GM18511 (cell line): ENCODE data around the gene TRIM14.
"Not testable (repeated sequence)": the region's sequence is repeated elsewhere in the genome, so short reads cannot be mapped to it uniquely, and the experiment has no call there.

ENCODE experiments used
- ATAC-seq: cut with Tn5 transposase; IDR thresholded peaks from one replicate; pipeline ENCODE4 v1.9.1; 2021; ENCODE audit warnings: mild to moderate bottlenecking, moderate library complexity; ENCODE audit not compliant: unreplicated experiment

TRIM14 gene

GRCh38 chr9:98108531-98109031 lies 10.4 kb downstream of the TRIM14 start:
- peak; percentile 84 for ATAC-seq

DNA sequence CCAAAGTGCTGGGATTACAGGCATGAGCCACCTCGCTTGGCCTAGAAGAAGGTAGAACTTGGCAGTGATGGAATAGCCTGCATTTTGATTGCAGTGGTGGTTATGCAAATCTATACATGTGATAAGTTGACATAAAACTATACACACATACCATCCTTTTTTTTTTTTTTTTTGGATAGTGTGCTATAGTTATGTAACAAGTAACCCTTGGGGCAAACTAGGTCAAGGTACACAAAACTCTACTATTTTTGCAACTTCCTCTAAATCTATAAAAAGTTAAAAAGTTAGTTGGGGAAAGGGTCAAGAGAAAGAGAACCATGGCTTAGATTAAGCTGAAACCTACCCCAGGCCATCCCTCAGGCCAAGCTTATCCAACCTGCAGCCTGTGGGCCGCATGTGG lies 11.1 kb downstream of the TRIM14 start:
- ATAC-seq, result peak; percentile 25

GRCh38 chr9:98105006-98105405 lies 14.0 kb downstream of the TRIM14 start:
- ATAC-seq, result no peak

DNA sequence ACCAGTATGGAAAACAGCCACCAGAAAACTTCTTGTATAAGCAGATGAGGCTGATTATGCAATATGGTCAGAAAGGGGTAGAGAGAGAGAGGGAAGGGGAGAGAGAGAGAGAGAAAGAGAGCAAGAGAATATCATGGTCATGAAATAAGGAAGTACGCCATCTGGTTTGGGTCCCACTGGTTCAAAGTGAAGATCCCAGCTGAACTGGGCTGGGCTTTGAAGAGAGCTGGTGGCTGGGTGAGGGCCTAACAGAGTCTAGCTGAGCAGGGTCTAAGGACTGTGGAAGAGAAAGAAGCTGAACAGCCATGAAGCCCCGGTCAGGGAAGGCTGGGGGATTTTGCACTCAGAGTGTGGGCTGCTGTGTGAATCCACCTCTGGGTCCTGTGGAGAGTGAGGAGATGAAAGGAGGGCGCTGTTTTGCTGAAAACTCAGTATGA lies 14.6 kb downstream of the TRIM14 start:
- ATAC-seq, result no peak

DNA sequence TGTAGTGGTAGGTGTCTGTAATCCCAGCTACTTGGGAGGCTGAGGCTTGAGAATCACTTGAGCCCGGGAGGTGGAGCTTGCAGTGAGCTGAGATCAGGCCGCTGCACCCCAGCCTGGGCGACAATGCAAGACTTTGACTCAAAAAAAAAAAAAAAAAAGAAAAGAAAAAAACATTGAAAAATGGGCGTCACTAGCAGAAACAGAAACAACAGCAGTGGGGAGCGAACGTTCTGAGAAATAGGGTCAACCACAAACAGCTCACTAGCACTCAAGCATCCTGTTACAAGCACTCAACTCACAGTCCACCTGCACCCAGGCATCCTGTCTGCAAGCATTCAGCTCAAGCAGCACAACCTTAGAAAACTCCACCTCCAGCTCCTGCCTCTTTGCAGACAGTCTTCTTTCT lies 17.2 kb downstream of the TRIM14 start:
- ATAC-seq, result peak; percentile 96

DNA sequence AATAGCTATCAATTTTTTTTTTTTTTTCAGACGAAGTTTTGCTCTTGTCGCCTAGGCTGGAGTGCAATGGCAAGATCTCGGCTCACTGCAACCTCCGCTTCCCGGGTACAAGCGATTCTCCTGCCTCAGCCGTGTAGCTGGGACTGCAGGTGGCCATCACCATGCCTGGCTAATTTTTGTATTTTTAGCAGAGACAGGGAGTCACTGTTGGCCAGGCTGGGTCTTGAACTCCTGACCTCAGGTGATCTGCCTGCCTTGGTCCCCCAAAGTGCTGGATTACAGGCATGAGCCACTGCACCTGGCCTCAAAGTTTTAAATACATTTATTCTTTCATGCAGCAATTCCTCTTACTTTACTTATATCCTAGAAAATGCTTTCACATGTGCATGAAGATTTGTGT lies 17.6 kb downstream of the TRIM14 start:
- peak; percentile 2 for ATAC-seq

DNA sequence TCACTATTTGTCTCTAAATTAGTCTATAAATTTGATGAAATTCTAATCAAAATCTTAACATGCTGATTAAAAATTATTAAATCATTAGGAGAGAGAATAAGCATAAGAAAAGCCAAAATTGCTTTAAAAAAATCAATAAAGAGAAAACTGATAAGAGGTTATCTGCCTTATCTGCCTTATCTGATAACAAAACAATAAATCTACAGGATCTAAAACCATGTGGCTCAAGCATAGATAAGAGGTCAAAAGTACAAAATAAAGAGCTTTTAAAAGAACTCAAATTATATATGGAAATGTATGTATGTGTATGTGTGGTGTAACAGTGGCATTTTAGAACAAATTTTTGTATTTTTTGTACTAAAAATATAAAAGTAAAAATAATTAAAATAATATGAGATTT lies 18.6 kb downstream of the TRIM14 start:
- no peak for ATAC-seq

GRCh38 chr9:98099898-98100297 lies 19.1 kb downstream of the TRIM14 start:
- ATAC-seq, result no peak

GRCh38 chr9:98099346-98099745 lies 19.7 kb downstream of the TRIM14 start:
- no peak for ATAC-seq

DNA sequence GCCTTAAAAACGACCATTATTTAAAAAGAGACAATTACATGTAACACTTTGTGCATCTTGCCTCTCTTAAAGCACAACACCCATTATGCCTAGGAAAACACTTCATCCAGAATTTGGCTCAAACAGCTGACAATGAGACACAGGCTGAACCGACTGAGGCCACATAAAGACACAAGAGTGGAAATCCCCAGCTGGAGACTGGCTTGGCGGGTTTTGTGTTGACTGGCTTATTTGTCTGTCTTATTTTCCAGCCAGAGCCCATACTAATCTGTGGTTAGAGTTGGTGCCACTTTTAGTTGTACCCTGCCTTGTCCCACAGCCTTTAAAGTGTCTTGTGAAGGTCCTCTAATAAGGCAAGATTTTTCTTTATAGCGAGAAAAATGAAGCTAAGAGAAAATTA lies 21.2 kb downstream of the TRIM14 start:
- ATAC-seq, result no peak

DNA sequence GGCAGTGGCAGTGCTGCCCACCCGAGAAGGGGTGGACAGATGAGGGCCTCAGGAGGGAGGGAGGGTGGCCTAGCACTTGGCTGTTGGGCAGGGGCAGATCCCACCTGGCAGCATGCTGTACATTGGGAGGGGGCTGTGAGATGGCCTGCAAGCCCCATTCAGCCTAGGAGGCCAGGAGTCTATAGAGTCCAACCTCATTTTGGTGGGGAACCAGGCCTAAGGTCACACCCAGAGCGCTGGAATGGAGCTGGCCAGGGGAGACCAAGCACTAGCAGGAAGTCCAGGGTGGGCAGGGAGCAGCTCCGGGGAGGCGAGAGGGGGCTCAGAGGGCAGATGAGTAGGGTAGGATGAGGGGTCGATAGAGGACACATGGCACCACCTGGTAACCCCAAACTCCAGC lies 22.9 kb downstream of the TRIM14 start:
- no peak for ATAC-seq

GRCh38 chr9:98095401-98095800 lies 23.6 kb downstream of the TRIM14 start:
- ATAC-seq, result no peak

- ATAC-seq, result no peak
Observed at GRCh38 chr9:98094851-98095250, 24.2 kb downstream of the TRIM14 start.

GRCh38 chr9:98094316-98094715 lies 24.7 kb downstream of the TRIM14 start:
- no peak for ATAC-seq

- no peak for ATAC-seq
Observed at GRCh38 chr9:98092613-98092931, 26.4 kb downstream of the TRIM14 start.

DNA sequence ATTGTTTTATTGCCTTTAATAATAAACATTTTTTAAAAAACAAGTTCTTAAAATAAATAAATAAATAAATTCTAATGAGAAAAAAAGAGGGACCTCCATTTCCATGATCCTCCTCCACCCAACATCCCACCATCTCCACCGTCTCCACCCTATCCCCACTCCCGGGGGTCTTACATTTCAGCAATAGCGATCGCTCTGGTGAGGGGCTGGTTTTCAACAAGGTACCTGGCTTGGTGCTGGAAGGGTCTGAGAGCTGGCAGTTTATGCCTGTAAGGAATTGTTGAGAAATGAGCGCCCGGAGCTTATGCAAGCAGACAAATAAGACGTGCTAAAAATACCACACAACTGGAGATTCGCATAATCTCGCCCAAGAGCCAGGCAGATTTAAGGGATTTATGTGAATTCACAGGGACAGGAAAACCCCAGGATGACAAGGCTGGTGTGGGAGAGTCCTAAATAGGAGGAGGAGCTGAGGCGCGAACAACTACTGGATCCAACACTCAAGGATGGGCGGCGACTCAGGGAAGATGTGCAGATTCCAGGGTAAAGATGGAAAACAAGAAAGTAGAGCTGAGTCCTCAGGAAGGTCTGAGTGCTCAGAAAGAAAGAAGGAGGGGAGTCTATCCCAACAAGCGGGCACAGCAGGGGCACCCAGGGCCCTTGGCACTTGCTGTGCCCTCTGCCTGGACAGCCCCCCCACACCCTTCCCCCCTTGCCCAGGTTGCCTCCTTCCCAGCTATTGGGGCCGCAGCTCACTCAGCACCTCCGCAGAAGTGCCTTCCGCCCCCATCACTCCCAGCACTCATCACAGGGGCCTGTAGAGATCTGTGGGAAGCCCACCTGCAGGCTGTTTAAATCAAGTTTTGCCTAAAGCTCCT lies 27.0 kb downstream of the TRIM14 start:
- no peak for ATAC-seq

DNA sequence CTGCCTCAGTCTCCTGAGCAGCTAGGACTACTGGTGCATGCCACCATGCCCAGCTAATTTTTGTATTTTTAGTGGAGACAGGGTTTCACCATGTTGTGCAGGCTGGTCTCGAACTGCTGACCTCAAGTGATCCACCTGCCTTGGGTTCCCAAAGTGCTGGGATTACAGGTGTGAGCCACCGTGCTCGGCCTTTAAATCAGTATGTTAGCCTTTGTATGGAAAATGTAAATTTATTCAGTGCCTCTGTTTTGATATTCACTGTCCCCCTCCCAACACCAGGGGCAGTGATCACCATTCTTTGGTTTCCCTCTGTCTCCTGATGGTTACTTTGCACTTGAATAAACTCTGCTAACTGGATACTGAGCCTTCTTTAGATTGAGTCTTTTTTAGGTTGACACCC lies 28.3 kb downstream of the TRIM14 start:
- not testable (repeated sequence) for ATAC-seq

GRCh38 chr9:98087420-98088354 lies 31.3 kb downstream of the TRIM14 start:
- no peak for ATAC-seq

- no peak for ATAC-seq
Observed at GRCh38 chr9:98086461-98086860, 32.6 kb downstream of the TRIM14 start.

- no peak for ATAC-seq
Observed at GRCh38 chr9:98085944-98086343, 33.1 kb downstream of the TRIM14 start.

GRCh38 chr9:98085058-98085457 lies 34.0 kb downstream of the TRIM14 start:
- ATAC-seq, result no peak

DNA sequence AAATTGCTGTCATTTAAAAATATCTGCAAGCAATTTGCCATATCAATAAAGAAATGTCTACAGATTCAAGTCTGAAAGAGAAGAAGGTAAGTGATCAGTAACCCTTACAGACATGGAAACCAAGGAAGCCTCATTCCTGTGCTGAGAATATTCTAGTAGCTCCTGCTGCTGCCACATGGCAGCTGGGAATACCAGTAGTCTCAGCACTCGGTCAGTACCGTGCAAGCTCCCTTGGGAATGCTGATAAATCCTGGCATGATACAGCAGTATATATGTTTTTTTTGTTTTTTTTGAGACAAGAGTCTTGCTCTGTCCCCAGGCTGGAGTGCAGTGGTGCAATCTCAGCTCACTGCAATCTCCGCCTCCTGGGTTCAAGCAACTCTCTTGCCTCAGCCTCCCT lies 34.6 kb downstream of the TRIM14 start:
- no peak for ATAC-seq
